Spleen (tissue), 11 donors: ENCODE results near the gene LAMA4. TPM values are rescaled to one million over a fixed set of nuclear protein-coding genes. Genes with fewer than 3 reads are reported as not detected.

Source experiments
- DNase-seq: peaks from one replicate; pipeline ENCODE4 v3.0.0-alpha.2; 2020
- H3K27ac ChIP-seq, 8 donors: fragments of 200-600 bp; sonication (generic) in 7 of 8; 1 replicate in 4 of 8; 2 replicates in 4 of 8; pipeline versions ENCODE4 v1.5.0 to v1.8.0; 2016 to 2021; ENCODE audit warnings: inconsistent platforms in 4 of 8, mild to moderate bottlenecking in 4 of 8, moderate library complexity in 1 of 8
- H3K27me3 ChIP-seq, 7 donors: fragments of 200-600 bp; sonication (generic) in 6 of 7; replicated peaks in 1 of 7; 1 replicate in 4 of 7; 2 replicates in 3 of 7; pipeline versions ENCODE4 v1.5.0 to v1.8.0; 2016 to 2021; ENCODE audit warnings: inconsistent platforms in 3 of 7, mild to moderate bottlenecking in 1 of 7
- H3K36me3 ChIP-seq, 6 donors: fragments of 200-600 bp; sonication (generic) in 5 of 6; 1 replicate in 4 of 6; 2 replicates in 2 of 6; pipeline versions ENCODE4 v1.5.0 to v1.8.0; 2016 to 2021; ENCODE audit warnings: inconsistent platforms in 2 of 6
- H3K4me1 ChIP-seq, 6 donors: fragments of 200-600 bp; sonication (generic) in 5 of 6; 1 replicate in 3 of 6; 2 replicates in 3 of 6; pipeline versions ENCODE4 v1.5.0 to v1.8.0; 2016 to 2021; ENCODE audit warnings: inconsistent platforms in 3 of 6
- H3K4me3 ChIP-seq, 8 donors: fragments of 200-600 bp; sonication (generic) in 7 of 8; 1 replicate in 4 of 8; 2 replicates in 4 of 8; pipeline versions ENCODE4 v1.5.0 to v1.8.0; 2016 to 2021; ENCODE audit warnings: inconsistent platforms in 4 of 8, mild to moderate bottlenecking in 4 of 8, moderate library complexity in 2 of 8
- H3K9me3 ChIP-seq, 8 donors: fragments of 200-600 bp; sonication (generic) in 7 of 8; 1 replicate in 4 of 8; 2 replicates in 4 of 8; pipeline versions ENCODE4 v1.5.0 to v1.8.0; 2016 to 2021; ENCODE audit warnings: inconsistent platforms in 4 of 8
- CTCF ChIP-seq, 11 experiments: fragments of 200-600 bp in 7 of 11; fragments of 450-650 bp in 4 of 11; sonication (generic) in 4 of 11; IDR thresholded peaks in 8 of 11; conservative IDR thresholded peaks in 3 of 11; 1 replicate in 7 of 11; 2 replicates in 4 of 11; pipeline versions ENCODE4 v1.4.0 to v1.8.0; 2016 to 2021; ENCODE audit warnings: antibody characterized with exemption in 11 of 11, inconsistent platforms in 4 of 11, mild to moderate bottlenecking in 1 of 11
- POLR2A ChIP-seq, 3 donors: fragments of 450-650 bp; IDR thresholded peaks; one replicate each; pipeline ENCODE4 v1.5.1; 2017; ENCODE audit warnings: antibody characterized with exemption in 3 of 3, mild to moderate bottlenecking in 1 of 3
- POLR2AphosphoS5 ChIP-seq, 3 donors: sonication (generic); formaldehyde crosslinking; IDR thresholded peaks; one replicate each; pipeline ENCODE4 v1.5.1; 2017; ENCODE audit warnings: antibody characterized with exemption in 3 of 3
- WGBS, 5 donors: extraction: QIAGEN DNeasy Blood & Tissue Kit in 3 of 5; methylation state at CpG; one replicate each; pipeline versions ENCODE4 v1.1.5 to v1.1.7; 2013 to 2018; 5-methylcytosine and 5-hydroxymethylcytosine counted together
- intact Hi-C: fragments of 100-400 bp; cut with DNase I; formaldehyde crosslinking; loops from one replicate; pipeline ENCODE4 v1.15.0; 2023; ENCODE audit warnings: low total_unique reads
- polyA plus RNA-seq, 3 donors: library from polyadenylated mRNA; stranded (reverse); fragments of 200-250 nt; gene quantifications; one replicate each; pipeline ENCODE4 v1.2.1, GENCODE V29; 2013
- total RNA-seq, 7 donors: library from RNA; depleted of rRNA in 3 of 7; stranded (reverse); fragments of >200 nt in 3 of 7; fragmentation: NEBNext Ultra II Directional in 4 of 7; extraction: Animal tissue kit (Norgen Biotek cat#: 25700) in 4 of 7; gene quantifications; one replicate each; pipeline versions ENCODE4 v1.1.0 to v1.2.1, GENCODE V29; 2016 to 2021
- donor health status: healthy with polysubstance abuse.
- donor health status: DM: no; HTN: no; CAD: no; lungs with moderate emphysema.
- donor health status: DM: no; HTN: no; CAD: no.
- donor health status: Bipolar disorder and iron deficiency.
- donor health status: healthy.
- donor health status: DM: no; HTN: no; CAD: no.
- donor health status: DM: yes; HTN: yes; CAD: no.

Gene LAMA4
- total and polyA plus RNA-seq, 10 donors: 0.76 to 3.7 (median 2.5) TPM

GRCh38 chr6:112298816-112299281 is 44.5 kb upstream of the LAMA4 start:
- TF ChIP-seq POLR2A (IDR thresholded peaks at IDR 0.05) (no peak), CTCF (IDR thresholded peaks at IDR 0.05 in 8 of 11, conservative IDR thresholded peaks at IDR 0.05 in 3 of 11) (no peak), POLR2AphosphoS5 (IDR thresholded peaks at IDR 0.05) (no peak)
- Histone ChIP-seq H3K36me3 (no peaks in the 10 kb centered on the region), H3K9me3 (no peaks in the 10 kb centered on the region), H3K27me3 (peaks cover 0 to 54% (median 6%) of the 10 kb centered on the region in 7 donors), H3K27ac (no peak overlapping the region), H3K4me1 (no peaks in the 10 kb centered on the region), H3K4me3 (no peak overlapping the region)
- 88 to 100% (median 97%) methylated on average over 1 of the region's 1 CpG for WGBS, 5 donors
- intact Hi-C loops: no loop called here
- DNase-seq: no peak

GRCh38 chr6:112298021-112298745 is 43.8 kb upstream of the LAMA4 start:
- Histone ChIP-seq H3K36me3 (no peaks in the 10 kb centered on the region), H3K27ac (no peak overlapping the region), H3K4me1 (no peaks in the 10 kb centered on the region), H3K4me3 (no peak overlapping the region), H3K9me3 (no peaks in the 10 kb centered on the region), H3K27me3 (peaks cover 0 to 56% (median 6%) of the 10 kb centered on the region in 7 donors)
- intact Hi-C loops: no loop called here
- no peak for TF ChIP-seq POLR2AphosphoS5 (IDR thresholded peaks at IDR 0.05)
- TF ChIP-seq CTCF (IDR thresholded peaks at IDR 0.05 in 8 of 11, conservative IDR thresholded peaks at IDR 0.05 in 3 of 11): no peak
- TF ChIP-seq POLR2A (IDR thresholded peaks at IDR 0.05): no peak
- 68 to 80% (median 76%) methylated on average over 7 of the region's 7 CpGs for WGBS, 5 donors
- DNase-seq: no peak

- no peaks in the 10 kb centered on the region for H3K36me3 ChIP-seq
- no peak overlapping the region for H3K4me3 ChIP-seq
- H3K27ac ChIP-seq: no peak overlapping the region
- intact Hi-C loops: no loop called here
- TF ChIP-seq POLR2A (IDR thresholded peaks at IDR 0.05) (no peak), POLR2AphosphoS5 (IDR thresholded peaks at IDR 0.05) (no peak), CTCF (IDR thresholded peaks at IDR 0.05 in 8 of 11, conservative IDR thresholded peaks at IDR 0.05 in 3 of 11) (no peak)
- DNase-seq: no peak
- peaks cover 0 to 63% (median 18%) of the 10 kb centered on the region in 7 donors for H3K27me3 ChIP-seq
- no peaks in the 10 kb centered on the region for H3K9me3 ChIP-seq
- H3K4me1 ChIP-seq: no peaks in the 10 kb centered on the region
Measured at GRCh38 chr6:112296694-112297093, 42.3 kb upstream of the LAMA4 start.

- 57 to 88% (median 86%) methylated on average over 2 of the region's 2 CpGs for WGBS, 5 donors
- intact Hi-C loops: no loop called here
- DNase-seq: no peak
Measured at GRCh38 chr6:112296122-112296521, 41.8 kb upstream of the LAMA4 start.

More at GRCh38 chr6:112296122-112296521, 41.8 kb upstream of the LAMA4 start:
- Histone ChIP-seq H3K4me3 (no peak overlapping the region), H3K27me3 (peaks cover 0 to 69% (median 21%) of the 10 kb centered on the region in 7 donors), H3K9me3 (no peaks in the 10 kb centered on the region), H3K4me1 (no peaks in the 10 kb centered on the region), H3K27ac (no peak overlapping the region), H3K36me3 (no peaks in the 10 kb centered on the region)
- TF ChIP-seq CTCF (IDR thresholded peaks at IDR 0.05 in 8 of 11, conservative IDR thresholded peaks at IDR 0.05 in 3 of 11): no peak
- no peak for TF ChIP-seq POLR2A (IDR thresholded peaks at IDR 0.05)
- TF ChIP-seq POLR2AphosphoS5 (IDR thresholded peaks at IDR 0.05): no peak
